KOPT-K1 (cell line): Measurements from ENCODE around the gene CEBPB.

Experiments
- H3K27ac ChIP-seq: fragments of 200-600 bp; sonication (generic); 2 replicates; pipeline ENCODE4 v1.5.1; 2016; ENCODE audit warnings: antibody characterized with exemption, mild to moderate bottlenecking, low read depth, low read length; ENCODE audit not compliant: poor library complexity, severe bottlenecking
- H3K36me3 ChIP-seq: fragments of 200-600 bp; sonication (generic); 2 replicates; pipeline ENCODE4 v1.5.1; 2017; ENCODE audit warnings: antibody characterized with exemption, mild to moderate bottlenecking, low read length, moderate library complexity; ENCODE audit not compliant: insufficient read depth
- H3K9me3 ChIP-seq: fragments of 200-600 bp; sonication (generic); 2 replicates; pipeline ENCODE4 v1.5.1; 2017; ENCODE audit warnings: antibody characterized with exemption, low read length, mild to moderate bottlenecking; ENCODE audit not compliant: insufficient read depth, poor library complexity, severe bottlenecking

The CEBPB gene

DNA sequence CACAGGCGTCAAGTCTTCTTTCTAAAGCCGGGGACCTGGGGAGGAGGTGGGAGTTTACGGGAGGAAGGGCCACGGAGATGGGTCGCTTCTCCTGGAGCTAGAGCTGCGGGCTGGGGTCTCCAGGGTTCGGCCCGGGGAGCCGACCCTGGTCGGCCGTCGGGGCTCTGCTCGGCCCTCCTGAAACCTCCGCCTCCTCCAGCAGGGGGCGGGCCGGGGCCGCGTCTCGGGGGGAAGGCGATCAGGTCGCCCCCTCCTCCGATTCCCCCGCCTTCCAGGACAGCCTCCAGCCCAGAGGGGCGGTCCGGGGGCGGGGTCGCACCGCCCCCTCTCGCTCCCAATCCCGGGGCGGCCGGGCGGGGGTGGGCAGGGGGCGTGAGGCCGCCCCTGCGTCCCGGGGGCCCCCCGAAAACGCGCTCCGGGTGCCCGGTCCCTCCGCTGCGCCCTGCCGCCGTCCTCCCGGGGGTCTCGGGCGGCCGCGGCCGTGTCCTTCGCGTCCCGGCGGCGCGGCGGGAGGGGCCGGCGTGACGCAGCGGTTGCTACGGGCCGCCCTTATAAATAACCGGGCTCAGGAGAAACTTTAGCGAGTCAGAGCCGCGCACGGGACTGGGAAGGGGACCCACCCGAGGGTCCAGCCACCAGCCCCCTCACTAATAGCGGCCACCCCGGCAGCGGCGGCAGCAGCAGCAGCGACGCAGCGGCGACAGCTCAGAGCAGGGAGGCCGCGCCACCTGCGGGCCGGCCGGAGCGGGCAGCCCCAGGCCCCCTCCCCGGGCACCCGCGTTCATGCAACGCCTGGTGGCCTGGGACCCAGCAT, at the start of gene CEBPB:
Gene CEBPB, plus strand, starts transcription at position 580 of the 814 bp plus-strand sequence. Its CDS starts 204 bp downstream, at position 784.
- H3K27ac ChIP-seq: peak within 1 kb of the TSS; percentile 62
- H3K9me3 ChIP-seq: no peaks in the 10 kb centered on the region
- H3K36me3 ChIP-seq: no peaks in the 10 kb centered on the region

DNA sequence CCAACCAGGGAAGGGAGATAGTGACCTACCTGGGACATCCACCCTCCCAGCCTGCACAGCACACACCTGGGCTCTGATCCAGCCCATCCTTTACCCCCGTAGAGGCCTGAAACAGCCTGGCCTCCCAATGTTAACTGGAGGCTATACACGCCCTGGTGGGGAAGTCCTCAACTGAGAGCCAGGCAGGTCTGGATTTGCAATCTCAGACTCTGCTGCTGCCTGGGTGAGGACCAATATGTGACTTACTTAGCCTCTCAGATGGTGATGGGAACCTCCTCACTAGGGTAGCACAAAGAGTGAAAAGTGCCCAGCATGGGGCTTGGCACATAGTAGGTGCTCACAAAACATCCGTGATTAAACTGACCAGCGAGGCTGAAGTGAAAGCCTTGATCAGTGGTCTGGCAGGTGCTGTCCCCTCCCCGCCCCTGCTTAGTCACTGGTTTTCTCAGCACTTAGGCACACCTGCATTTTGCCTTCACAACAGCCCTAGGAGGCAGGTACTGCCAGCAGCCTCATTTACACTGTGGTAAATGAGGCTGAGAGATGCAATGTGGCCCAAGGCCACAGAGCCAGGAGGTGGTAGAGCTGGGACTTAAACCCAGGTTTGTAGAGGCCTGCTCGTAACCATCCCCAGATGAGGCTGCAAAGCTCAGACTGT, 49.5 kb upstream of the CEBPB start:
- H3K9me3 ChIP-seq: no peaks in the 10 kb centered on the region
- no peak overlapping the region for H3K27ac ChIP-seq
- peaks cover 78% of the 10 kb centered on the region for H3K36me3 ChIP-seq

DNA sequence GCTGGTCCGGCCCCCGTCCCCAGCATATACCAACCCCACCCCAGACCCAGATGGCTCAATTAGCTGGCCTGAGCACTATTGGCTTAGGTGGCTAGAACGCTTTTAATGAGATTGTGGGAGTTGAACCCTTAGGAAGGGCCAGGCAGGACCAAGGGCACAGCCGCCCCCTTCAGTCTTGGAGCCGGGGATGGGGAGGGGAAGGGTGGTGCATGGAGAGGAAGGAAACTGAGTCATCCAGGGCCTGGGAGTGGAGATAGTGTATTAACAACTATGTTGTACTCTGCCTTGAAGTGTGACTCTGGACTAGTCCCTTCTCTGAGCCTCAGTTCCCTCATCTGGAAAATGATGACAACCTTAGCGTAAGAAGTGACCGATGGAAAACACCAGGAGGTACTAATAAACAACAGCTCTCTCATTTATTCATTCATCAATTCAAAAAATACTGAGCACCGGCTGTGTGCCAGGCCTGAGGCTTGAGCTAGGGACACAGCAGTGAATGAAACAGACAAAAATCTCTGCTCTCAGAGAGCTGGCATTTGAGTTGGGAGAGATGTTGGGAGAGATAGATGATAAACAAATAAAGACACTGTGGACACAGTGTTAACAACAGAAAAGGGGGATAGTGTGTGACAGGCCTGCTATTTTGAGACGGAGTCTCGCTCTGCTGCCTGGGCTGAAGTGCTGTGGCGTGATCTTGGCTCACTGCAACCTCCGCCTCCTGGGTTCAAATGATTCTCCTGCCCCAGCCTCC, 48.6 kb upstream of the CEBPB start:
- peaks cover 69% of the 10 kb centered on the region for H3K36me3 ChIP-seq
- no peaks in the 10 kb centered on the region for H3K9me3 ChIP-seq
- H3K27ac ChIP-seq: no peak overlapping the region

DNA sequence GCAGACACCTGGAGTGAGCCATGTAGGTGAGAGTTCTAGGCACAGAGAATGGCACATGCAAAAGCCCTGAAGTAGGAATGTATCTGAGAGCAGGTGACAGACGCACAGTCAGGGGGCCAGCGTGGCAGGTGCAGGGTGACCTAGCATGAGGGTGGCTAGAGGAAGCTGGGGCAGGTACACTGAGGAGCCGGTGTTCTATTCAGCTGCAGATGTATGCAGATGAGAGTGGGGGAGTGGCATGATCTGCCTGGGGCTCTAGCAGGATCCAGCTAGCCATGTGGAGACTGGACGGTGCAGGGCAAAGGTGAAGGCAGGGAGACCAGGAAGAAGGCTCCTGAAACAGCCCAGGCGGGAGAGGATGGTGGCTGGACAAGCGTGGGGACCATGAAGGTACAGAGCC, 47.8 kb upstream of the CEBPB start:
- no peak overlapping the region for H3K27ac ChIP-seq
- no peaks in the 10 kb centered on the region for H3K9me3 ChIP-seq
- peaks cover 67% of the 10 kb centered on the region for H3K36me3 ChIP-seq

DNA sequence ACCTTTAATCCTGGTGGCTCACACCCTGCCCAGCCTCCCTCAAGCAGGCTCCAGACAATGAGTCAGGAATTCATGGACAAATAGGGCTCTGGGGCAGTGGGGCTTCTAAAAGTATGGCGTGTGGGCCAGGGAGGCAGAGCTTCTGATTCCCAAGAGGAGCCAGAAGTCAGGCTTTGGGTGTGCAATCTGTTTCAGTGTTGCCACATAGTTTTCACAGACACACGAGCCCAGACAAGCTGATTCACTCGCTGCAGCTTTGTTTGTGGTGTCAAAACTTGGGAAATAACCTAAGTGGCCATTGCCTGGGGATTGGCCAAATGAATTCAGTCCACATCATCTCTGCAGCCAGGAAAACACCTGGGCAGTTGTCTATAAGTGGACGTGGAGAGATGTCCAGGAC, 46.3 kb upstream of the CEBPB start:
- H3K36me3 ChIP-seq: peaks cover 65% of the 10 kb centered on the region
- H3K9me3 ChIP-seq: no peaks in the 10 kb centered on the region
- no peak overlapping the region for H3K27ac ChIP-seq

DNA sequence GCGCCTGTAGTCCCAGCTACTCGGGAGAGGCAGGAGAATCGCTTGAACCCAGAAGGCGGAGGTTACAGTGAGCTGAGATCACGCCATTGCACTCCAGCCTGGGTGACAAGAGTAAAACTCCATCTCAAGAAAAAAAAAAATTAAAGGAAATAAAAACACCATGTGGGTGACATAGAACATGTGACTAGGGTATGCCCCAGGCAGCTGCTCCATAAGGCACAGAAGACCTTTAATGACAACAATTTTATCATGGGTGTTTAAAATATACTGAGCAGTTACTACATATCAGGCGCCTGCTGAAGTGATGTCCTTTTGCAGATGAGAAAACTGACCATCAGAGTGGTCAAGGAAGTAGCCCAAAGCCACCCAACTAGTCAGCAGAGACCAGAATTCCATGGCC, 45.1 kb upstream of the CEBPB start:
- Histone ChIP-seq H3K27ac (peak overlapping the region; percentile 88), H3K36me3 (peaks cover 63% of the 10 kb centered on the region)

DNA sequence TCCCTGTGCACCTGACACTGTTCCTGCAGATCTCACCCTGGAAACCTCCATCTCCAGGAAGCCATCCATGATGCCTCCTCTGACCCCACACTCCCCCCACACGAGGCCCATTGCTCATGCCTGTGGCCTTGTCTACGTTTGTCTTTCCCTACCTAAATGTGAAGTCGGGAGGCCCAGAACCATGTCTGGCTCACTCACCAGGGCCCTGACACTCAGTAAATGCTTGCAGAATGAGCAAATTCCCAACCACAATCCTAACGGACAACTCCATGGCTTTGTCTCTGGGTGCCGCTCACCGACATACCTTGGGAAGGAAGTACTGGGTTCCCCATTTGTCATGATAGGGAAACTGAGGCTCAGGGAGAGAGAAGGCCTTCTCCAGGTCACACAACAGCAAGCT, 44.4 kb upstream of the CEBPB start:
- no peaks in the 10 kb centered on the region for H3K9me3 ChIP-seq
- H3K27ac ChIP-seq: peak overlapping the region; percentile 88
- peaks cover 63% of the 10 kb centered on the region for H3K36me3 ChIP-seq

More for the DNA sequence above, 45.1 kb upstream of the CEBPB start:
- no peaks in the 10 kb centered on the region for H3K9me3 ChIP-seq

DNA sequence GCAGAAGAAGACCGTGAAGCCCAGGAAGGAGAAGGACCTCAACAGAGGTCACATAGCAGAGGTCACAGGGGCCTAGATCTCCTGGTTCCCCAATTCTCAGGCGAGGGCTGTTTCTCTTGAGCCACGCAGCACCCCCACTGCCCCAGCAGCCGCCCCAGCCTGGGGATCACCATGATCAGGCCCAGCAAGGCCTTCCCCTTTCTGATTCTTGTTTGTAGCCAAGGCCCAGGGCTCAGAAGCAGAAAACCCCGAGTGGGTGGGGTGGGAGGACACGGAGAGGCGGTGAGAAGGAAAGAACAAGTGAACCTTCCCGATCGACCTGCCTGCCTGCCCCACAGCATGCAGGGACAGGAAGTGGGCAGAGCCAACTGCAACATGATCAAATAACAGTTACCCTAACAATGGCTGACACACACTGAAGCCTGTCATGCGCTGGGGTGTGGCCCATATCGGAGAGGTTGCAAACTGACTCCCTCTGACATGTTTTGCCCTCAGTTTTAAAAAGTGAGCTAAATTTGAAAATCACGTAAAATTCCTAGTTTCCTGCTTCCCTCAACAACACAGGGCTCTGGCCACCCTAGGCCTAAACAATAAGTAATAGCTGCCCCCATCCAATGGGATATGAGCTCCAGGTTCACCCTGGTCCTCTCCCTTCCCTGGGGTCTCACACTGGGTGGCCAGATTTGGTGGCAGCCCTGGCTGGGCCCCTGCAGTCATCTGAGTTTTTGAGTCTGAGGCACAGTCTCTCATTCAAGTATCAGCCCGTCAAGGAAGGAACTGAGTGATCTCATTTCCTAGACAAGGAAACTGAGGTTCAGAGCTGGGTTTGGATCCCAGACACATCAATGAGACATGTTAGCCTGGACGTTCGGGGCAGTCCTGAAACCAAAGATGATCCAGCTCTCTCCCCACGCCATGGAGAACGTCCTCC, 43.6 kb upstream of the CEBPB start:
- peak overlapping the region; percentile 88 for H3K27ac ChIP-seq
- peaks cover 55% of the 10 kb centered on the region for H3K36me3 ChIP-seq

DNA sequence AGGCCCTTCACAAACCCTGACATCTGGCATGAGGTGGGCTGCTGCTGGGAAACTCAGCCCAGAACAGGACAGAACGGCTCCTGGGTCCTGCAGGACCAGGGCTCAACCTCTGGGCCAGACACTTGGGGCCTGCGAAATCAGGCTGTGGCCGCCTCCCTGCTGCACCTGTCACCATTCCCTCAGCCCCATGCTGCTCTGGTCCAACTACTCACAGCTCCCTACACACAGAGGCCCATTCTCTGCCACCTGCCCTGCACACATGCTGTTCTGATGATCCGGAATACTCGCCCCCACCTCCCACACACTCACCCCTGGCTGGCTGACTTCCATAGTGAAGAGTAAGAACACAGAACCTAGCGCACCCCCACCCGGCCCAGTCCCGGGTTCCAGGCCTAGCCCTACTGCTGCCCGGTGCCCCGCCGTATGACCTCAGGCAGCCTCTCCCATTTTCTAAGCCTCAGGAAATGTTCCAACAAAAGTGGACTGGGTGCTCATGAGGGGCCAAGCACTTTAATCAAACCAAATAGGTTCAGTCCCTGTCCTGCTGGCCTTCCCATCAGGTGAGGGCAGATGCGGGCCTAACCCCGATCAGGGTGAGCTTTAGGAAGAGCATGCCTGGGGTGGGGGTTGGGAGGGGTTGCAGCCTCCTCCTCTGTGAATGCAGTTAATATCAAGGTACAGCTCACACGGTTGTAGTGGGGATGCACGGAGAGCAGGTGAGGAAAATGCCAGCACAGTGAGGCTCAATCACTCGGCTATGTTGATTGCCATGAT, 41.0 kb upstream of the CEBPB start:
- H3K36me3 ChIP-seq: peaks cover 36% of the 10 kb centered on the region; the same call in 1 of the 2 replicates
- no peak overlapping the region for H3K27ac ChIP-seq

More for the DNA sequence above, 43.6 kb upstream of the CEBPB start:
- H3K9me3 ChIP-seq: no peaks in the 10 kb centered on the region

DNA sequence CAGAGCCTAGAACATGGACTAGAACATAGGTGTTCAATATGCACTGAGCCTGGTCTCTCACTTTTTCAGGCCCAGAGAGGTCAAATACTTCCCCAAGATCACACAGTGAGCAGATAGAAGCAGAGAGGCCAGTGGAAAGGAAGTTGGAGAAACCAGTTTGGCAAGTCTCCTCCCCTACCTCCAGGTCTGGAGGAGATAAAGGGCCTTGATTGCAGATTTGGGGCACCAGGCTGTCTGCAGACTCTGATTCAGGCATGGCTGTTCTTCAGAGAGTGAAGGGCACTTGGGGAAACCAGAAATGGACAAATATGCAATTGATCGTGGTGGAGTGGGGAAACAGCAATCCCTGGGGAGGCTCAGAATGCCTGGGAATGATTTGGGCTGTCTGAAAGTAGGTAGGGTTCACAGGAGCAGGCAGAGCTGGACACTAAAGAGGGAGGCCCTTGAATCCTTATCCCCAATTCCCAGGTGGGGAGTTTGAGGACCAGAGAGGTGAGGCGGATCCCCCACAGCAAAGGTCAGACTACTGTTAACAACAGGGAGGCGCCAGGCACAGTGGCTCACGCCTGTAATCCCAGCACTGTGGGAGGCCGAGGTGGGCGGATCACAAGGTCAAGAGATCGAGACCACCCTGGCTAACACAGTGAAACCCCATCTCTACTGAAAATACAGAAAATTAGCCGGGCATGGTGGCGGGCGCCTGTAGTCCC, 39.4 kb upstream of the CEBPB start:
- peaks cover 36% of the 10 kb centered on the region; the same call in 1 of the 2 replicates for H3K36me3 ChIP-seq
- H3K27ac ChIP-seq: no peak overlapping the region
- no peaks in the 10 kb centered on the region for H3K9me3 ChIP-seq

More for the DNA sequence above, 41.0 kb upstream of the CEBPB start:
- no peaks in the 10 kb centered on the region for H3K9me3 ChIP-seq

DNA sequence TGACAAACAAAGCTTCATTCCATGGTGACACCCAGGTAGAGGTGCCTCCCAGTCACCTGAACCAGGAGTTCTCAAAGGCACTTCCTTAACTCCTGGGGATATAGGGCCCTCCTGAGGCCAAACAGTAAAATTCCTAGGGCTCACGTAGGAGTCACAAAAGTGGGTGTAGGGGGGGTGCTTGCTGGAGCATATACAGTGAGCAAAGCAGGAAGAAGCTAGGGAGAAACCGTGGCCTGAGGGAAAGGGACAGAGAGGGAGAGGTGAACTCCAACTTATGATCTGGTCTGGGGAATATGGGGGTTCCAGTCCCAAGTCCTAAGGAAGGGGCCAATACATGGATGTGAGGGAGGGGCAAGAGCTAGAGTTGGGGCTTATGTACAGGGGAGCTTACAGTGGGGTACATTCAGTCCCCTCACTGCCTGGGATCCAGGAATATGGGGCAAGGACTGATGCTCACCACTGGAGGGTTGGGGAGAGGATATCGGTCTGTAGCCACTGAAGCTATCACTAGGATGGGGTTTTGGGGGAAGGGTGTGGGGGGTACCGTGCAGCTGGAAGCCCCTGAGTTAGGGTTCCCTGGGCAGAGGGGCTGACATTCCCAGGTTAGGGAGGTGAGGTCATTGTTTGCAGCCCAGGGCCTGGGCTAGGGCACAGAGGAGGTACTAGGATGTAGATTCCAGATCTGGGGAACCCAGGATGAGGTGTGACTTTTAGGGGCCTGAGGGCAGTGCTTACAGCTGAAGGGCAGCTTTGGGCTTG, 38.1 kb upstream of the CEBPB start:
- Histone ChIP-seq H3K27ac (peak overlapping the region; percentile 75), H3K36me3 (peaks cover 32% of the 10 kb centered on the region; the same call in 1 of the 2 replicates), H3K9me3 (no peaks in the 10 kb centered on the region)

DNA sequence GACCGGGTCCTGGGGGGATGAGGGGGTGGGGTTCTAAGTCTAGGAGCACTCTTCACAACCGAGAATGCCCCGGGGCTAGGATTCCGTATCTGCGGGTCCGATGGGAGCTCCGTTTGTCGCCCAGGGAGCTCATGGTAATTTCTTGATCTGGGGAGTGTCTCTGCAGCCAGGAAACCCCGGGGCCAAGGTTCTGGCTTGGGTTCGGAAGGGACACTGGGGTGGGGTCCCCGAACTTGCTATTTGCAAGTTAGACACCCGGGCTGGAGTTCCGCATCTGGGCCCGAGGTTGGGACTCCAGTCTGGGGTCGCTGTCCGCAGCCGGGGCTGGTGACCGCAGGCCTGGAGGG, 37.5 kb upstream of the CEBPB start:
- no peaks in the 10 kb centered on the region for H3K9me3 ChIP-seq
- peaks cover 27% of the 10 kb centered on the region; the same call in 1 of the 2 replicates for H3K36me3 ChIP-seq
- H3K27ac ChIP-seq: peak overlapping the region; percentile 75
